LNCaP clone FGC (cell line): Measurements from ENCODE around the gene RNF4.

Source experiments
- DNase-seq: peaks from one replicate; pipeline ENCODE4 v3.0.0-alpha.2; 2011; ENCODE audit warnings: low read depth
- H3K4me3 ChIP-seq: 2 replicates; pipeline ENCODE4 v1.5.1; 2011; ENCODE audit warnings: mild to moderate bottlenecking, low read depth, low read length, control low read depth
- TF ChIP-seq, protein P1 (sequence below): IDR thresholded peaks from 2 replicates; pipeline ENCODE4 v1.5.1; 2012; ENCODE audit warnings: mild to moderate bottlenecking; ENCODE audit not compliant: control insufficient read depth, insufficient read depth; ENCODE audit errors: extremely low read depth

The RNF4 gene, protein sequence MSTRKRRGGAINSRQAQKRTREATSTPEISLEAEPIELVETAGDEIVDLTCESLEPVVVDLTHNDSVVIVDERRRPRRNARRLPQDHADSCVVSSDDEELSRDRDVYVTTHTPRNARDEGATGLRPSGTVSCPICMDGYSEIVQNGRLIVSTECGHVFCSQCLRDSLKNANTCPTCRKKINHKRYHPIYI

DNA sequence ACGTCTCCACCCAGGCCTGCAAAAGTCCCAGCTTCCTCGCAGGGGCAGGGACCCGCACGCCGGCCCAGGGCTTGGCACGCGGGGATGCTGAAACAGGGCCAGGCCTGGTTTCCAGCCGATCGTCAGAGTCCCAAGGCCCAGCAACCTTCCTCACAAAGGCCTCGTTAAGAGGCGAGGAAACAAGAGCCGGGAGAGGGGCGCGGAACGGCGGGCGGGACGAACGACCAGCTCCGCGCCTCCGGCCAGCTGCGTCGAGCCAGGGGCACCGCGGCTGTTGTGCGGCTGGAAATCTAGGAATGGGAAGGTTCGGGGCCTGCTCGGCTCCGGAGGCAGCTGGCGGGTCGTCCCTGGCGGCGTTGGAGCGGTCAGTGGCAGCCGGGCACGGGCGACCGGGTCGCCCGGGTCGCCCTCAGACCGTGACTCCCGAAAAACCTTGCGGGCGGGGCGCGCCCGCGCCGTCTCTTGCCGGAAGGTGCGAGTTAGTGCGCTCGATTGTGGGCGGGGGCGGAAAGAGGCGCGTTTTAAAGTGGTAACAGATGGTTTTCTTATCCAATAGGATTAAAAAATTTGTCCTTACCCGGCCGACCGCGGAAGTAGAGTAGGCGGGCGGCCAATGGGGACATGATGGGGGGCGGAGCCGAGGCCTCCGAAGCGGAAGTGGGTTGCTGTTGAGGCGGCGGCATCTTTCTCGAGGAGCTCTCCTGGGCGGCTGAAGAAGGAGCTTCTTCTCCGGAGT, at the start of gene RNF4:
RNF4 (plus strand) TSS at position 651 of the 736 bp plus-strand sequence. CDS start 21,388 bp downstream, outside the sequence.
- peak within 1 kb of the TSS; percentile 99 for H3K4me3 ChIP-seq
- TF ChIP-seq, protein P1, sequence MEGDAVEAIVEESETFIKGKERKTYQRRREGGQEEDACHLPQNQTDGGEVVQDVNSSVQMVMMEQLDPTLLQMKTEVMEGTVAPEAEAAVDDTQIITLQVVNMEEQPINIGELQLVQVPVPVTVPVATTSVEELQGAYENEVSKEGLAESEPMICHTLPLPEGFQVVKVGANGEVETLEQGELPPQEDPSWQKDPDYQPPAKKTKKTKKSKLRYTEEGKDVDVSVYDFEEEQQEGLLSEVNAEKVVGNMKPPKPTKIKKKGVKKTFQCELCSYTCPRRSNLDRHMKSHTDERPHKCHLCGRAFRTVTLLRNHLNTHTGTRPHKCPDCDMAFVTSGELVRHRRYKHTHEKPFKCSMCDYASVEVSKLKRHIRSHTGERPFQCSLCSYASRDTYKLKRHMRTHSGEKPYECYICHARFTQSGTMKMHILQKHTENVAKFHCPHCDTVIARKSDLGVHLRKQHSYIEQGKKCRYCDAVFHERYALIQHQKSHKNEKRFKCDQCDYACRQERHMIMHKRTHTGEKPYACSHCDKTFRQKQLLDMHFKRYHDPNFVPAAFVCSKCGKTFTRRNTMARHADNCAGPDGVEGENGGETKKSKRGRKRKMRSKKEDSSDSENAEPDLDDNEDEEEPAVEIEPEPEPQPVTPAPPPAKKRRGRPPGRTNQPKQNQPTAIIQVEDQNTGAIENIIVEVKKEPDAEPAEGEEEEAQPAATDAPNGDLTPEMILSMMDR, result no peak
- peak; percentile 90 for DNase-seq

DNA sequence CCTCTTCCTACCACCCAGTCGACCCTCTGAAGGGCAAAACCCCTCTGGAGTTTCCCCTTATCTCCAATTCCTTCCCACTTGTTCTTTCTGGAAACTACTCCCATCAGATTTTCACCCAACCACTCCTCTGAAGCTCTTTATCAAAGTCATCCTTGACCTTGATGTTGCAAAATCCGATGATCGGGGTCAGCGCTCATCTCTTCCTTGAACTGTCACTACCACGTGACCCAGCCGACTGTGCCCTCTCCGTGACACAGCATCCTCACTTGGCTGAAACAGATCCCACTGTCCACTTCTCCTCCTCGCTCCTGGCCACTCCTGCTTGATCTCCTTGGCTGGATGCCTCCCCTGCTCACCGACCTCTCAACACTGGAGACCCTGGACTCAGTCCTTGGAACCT, 49.1 kb upstream of the RNF4 start:
- no peak for DNase-seq
- no peak overlapping the region for H3K4me3 ChIP-seq
- TF ChIP-seq, protein P1, result no peak

DNA sequence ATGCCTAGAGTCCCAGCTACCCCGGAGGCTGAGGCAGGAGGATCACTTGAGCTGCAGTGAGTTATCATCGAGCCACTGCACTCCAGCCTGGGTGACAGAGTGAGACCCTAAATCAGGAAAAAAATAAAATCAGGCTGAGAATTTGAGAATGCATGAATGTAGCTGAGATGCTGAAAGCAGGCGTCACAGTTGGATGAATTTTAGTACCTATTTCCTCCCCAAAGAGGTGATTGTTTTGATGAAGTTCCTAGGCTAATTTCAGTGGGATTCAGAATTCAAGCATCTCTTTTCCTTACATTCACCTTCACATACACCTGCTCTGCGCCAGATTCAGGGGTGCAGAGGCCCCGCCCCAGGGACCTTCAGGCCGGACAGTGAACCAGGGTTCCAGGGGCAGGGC, 47.0 kb upstream of the RNF4 start:
- no peak for DNase-seq
- H3K4me3 ChIP-seq, result no peak overlapping the region
- TF ChIP-seq, protein P1, result no peak

DNA sequence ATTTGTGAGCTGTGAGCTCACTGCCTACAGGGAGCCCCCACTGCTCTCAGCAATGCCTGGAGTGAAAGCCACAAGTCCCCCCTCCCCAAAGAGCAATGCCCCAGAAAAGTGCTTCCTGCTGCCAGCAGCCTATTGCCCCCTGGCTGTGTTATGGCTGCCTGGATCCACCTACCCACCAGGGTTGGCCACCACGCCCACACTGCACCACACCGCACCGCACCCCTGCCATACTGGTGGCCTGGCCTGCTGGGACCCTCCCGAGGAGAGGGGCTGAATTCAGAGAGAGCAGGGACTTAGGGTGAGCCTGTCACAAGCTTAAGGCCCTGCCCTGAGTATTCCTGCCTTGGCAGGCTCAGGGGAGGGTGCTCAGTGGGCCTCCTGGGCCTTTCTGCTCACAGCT, 45.8 kb upstream of the RNF4 start:
- DNase-seq, result no peak
- TF ChIP-seq, protein P1, result no peak
- no peak overlapping the region for H3K4me3 ChIP-seq

DNA sequence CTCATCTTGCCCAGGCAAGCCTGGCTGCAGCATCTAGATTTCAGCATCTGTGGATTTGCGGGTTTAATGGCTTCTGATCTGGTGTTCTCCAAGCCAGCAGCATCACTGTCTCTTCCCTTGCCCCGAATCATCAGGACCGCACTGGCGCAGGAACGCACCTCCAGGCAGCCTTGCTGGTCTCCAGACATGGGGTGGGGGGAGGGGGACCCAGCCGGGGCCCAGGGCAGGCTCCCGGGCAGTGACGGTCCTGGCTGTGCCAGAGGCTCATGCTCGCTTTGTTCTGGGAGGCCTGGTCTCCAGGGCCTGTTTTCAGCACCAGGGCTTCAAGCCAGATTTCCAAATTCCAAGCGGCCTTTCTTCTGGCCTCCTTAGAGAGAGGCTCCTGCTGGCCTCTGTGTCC, 45.2 kb upstream of the RNF4 start:
- TF ChIP-seq, protein P1, result no peak
- no peak overlapping the region for H3K4me3 ChIP-seq
- no peak for DNase-seq

DNA sequence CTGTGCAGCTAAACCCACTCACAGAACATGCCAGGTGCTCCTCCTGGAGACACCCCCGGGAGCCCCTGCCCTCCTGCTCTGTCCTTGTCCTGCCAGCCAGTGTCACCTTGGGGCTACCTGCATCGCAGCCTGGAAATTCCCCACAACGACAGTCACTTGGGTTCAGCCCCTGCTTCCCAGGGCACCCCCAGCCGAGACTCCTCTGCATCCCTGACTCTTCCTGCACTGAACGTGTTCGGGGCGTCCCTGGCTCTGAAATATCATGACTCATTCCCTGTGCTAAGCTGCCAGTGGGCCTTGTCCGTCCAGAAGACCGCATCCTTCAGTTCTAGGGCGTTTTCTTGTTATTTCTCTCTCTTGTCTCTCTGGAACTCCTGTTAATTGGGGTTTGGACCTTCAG, 44.3 kb upstream of the RNF4 start:
- TF ChIP-seq, protein P1, result no peak

DNA sequence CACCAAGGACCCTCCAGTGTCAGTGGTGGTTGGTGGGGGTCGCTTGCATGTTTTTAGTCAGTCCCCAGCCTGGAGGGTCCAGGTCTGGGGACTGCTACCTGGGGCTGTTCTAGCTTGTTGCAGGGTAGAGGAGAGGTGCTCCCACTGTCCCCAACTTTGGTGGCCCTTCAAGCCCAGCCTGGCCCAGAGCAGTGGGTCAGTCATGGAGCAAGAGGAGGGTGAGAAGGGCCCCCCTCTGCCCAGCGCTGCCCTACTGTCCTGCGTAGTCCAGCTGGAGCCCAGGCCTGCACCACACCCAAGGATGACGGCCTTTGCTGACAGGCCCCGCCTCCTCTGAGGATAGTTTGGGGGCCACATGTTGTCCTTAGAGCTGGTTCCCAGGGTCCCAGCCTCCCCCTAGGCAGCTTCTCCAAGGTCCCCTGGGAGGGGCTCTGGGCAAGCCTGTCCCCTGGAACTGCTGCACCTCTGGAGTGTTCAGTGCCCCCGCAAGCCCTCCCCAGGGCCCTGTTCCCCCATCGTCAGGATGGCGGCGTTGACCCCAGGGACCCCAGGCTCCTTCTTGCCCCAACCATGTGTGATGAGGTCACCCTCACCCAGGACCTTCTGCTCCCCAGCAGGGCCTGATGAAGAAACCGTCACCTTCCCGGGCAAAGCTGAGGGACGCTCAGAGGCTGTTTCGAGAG, 43.4 kb upstream of the RNF4 start:
- DNase-seq, result no peak
- TF ChIP-seq, protein P1, result no peak
- no peak overlapping the region for H3K4me3 ChIP-seq

More for the DNA sequence above, 44.3 kb upstream of the RNF4 start:
- no peak for DNase-seq
- no peak overlapping the region for H3K4me3 ChIP-seq
